Glutamatergic neuron (in vitro differentiated cells): Measurements from ENCODE around the gene SLC12A8. TPM values are rescaled to one million over a fixed set of nuclear protein-coding genes. Genes with fewer than 3 reads are reported as not detected.

ENCODE experiments used
- DNase-seq: peaks from one replicate; pipeline ENCODE4 v3.0.0; 2022
- H3K27ac Mint-ChIP-seq: one replicate; pipeline ENCODE4 v1.8.0; 2020; ENCODE audit warnings: mild to moderate bottlenecking, mixed read lengths, inconsistent platforms; ENCODE audit not compliant: unreplicated experiment
- H3K27me3 Mint-ChIP-seq: one replicate; pipeline ENCODE4 v1.8.0; 2020; ENCODE audit warnings: mild to moderate bottlenecking, moderate library complexity, mixed read lengths, inconsistent platforms; ENCODE audit not compliant: unreplicated experiment
- H3K36me3 Mint-ChIP-seq: one replicate; pipeline ENCODE4 v1.8.0; 2020; ENCODE audit warnings: mild to moderate bottlenecking, mixed read lengths, inconsistent platforms; ENCODE audit not compliant: unreplicated experiment
- H3K4me1 Mint-ChIP-seq: one replicate; pipeline ENCODE4 v1.8.0; 2020; ENCODE audit warnings: mild to moderate bottlenecking, low read depth, mixed read lengths, inconsistent platforms; ENCODE audit not compliant: unreplicated experiment
- H3K4me3 Mint-ChIP-seq: one replicate; pipeline ENCODE4 v1.8.0; 2020; ENCODE audit warnings: mild to moderate bottlenecking, mixed read lengths, inconsistent platforms; ENCODE audit not compliant: unreplicated experiment
- H3K9me3 Mint-ChIP-seq: one replicate; pipeline ENCODE4 v1.8.0; 2020; ENCODE audit warnings: mild to moderate bottlenecking, moderate library complexity, mixed read lengths, inconsistent platforms; ENCODE audit not compliant: unreplicated experiment
- total RNA-seq: library from RNA; stranded (reverse); fragmentation: NEBNext Ultra II Directional; extraction: Animal tissue kit (Norgen Biotek cat#: 25700); gene quantifications from one replicate; pipeline ENCODE4 v1.2.1, GENCODE V29; 2021; ENCODE audit not compliant: unreplicated experiment
- TF ChIP-seq, protein P1 (sequence below): fragments of 200-600 bp; sonication (generic); IDR thresholded peaks from one replicate; pipeline ENCODE4 v1.5.0; 2021; ENCODE audit not compliant: partially characterized antibody, unreplicated experiment

SLC12A8 gene
- total RNA-seq, 1 donor from 2014 or later, result 2.4 TPM

DNA sequence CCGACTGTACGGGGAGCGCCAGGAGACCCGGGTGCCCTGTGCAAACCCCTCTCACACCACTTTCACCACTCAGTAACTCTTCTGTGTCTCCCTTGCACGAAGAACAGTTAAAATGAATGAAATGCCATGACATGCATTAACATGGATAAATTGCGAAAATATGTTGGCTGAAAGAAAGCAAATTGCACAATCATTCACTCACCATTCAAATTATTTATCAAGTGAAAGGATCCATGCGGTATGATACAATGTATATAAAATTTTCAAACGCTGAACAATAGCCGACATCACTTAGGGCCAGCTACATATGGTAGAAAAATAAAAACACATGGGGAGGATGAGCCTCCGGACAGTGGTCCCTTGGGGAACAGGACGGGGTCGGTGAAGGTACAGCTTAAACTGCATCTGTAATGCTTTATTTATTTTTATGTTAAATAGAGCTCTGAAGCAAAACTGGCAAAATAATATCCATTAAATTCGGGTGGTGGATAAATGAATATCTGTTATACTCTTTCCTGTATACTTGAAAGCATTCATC lies 45.9 kb downstream of the SLC12A8 start:
- DNase-seq, result no peak
- H3K9me3 Mint-ChIP-seq, result peaks cover 2% of the 10 kb centered on the region
- H3K4me3 Mint-ChIP-seq, result peak overlapping the region; percentile 32
- peaks cover 13% of the 10 kb centered on the region for H3K4me1 Mint-ChIP-seq
- H3K36me3 Mint-ChIP-seq, result peaks cover 4% of the 10 kb centered on the region
- TF ChIP-seq, protein P1, sequence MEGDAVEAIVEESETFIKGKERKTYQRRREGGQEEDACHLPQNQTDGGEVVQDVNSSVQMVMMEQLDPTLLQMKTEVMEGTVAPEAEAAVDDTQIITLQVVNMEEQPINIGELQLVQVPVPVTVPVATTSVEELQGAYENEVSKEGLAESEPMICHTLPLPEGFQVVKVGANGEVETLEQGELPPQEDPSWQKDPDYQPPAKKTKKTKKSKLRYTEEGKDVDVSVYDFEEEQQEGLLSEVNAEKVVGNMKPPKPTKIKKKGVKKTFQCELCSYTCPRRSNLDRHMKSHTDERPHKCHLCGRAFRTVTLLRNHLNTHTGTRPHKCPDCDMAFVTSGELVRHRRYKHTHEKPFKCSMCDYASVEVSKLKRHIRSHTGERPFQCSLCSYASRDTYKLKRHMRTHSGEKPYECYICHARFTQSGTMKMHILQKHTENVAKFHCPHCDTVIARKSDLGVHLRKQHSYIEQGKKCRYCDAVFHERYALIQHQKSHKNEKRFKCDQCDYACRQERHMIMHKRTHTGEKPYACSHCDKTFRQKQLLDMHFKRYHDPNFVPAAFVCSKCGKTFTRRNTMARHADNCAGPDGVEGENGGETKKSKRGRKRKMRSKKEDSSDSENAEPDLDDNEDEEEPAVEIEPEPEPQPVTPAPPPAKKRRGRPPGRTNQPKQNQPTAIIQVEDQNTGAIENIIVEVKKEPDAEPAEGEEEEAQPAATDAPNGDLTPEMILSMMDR, result no peak
- H3K27ac Mint-ChIP-seq, result no peak overlapping the region
- H3K27me3 Mint-ChIP-seq, result no peaks in the 10 kb centered on the region

GRCh38 chr3:125165948-125166553 lies 46.5 kb downstream of the SLC12A8 start:
- Mint-ChIP-seq H3K4me3 (no peak overlapping the region), H3K4me1 (peaks cover 18% of the 10 kb centered on the region), H3K27ac (no peak overlapping the region), H3K36me3 (peaks cover 4% of the 10 kb centered on the region), H3K27me3 (no peaks in the 10 kb centered on the region), H3K9me3 (peaks cover 2% of the 10 kb centered on the region)
- no peak for DNase-seq
- TF ChIP-seq, protein P1, result no peak

DNA sequence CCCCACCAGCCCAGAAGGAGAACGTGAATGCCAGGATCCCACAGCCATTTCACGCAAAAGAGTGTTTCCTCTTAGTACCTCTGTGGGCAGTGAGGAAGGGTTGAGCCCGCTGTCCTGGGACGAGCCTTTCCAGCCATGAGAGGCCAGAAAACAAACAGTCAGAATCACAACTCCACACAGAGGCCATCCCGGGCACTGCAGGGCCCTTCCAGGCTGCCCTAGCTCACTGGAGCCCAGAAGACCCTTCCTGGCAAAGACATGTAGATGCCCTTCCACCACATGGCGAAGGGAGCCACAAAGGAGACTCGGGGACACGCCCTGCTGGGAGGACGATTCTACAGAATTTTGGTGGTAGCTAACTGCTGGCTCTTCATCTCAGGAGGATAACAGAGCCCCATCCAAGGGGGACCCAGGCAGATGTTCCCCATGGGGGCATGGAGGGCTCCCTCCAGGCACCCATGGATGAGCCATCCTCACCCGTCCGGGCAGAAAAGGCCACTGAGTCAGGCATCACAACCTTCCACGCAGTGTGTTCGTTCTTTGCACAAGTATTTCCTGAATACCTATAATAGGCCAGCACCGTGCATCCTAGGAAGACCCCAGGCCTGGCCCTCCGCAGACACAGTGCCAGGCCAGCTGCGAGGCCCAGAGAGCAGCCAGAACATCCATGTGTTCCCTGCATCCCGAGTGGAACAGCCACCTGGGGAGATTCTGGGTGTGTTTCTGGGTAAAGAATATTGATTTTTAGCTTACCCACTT lies 47.2 kb downstream of the SLC12A8 start:
- TF ChIP-seq, protein P1, result no peak
- H3K36me3 Mint-ChIP-seq, result peaks cover 4% of the 10 kb centered on the region
- peak; percentile 51 for DNase-seq
- peaks cover 2% of the 10 kb centered on the region for H3K27me3 Mint-ChIP-seq
- H3K9me3 Mint-ChIP-seq, result peaks cover 2% of the 10 kb centered on the region
- H3K4me1 Mint-ChIP-seq, result peaks cover 22% of the 10 kb centered on the region
- no peak overlapping the region for H3K27ac Mint-ChIP-seq
- H3K4me3 Mint-ChIP-seq, result no peak overlapping the region

DNA sequence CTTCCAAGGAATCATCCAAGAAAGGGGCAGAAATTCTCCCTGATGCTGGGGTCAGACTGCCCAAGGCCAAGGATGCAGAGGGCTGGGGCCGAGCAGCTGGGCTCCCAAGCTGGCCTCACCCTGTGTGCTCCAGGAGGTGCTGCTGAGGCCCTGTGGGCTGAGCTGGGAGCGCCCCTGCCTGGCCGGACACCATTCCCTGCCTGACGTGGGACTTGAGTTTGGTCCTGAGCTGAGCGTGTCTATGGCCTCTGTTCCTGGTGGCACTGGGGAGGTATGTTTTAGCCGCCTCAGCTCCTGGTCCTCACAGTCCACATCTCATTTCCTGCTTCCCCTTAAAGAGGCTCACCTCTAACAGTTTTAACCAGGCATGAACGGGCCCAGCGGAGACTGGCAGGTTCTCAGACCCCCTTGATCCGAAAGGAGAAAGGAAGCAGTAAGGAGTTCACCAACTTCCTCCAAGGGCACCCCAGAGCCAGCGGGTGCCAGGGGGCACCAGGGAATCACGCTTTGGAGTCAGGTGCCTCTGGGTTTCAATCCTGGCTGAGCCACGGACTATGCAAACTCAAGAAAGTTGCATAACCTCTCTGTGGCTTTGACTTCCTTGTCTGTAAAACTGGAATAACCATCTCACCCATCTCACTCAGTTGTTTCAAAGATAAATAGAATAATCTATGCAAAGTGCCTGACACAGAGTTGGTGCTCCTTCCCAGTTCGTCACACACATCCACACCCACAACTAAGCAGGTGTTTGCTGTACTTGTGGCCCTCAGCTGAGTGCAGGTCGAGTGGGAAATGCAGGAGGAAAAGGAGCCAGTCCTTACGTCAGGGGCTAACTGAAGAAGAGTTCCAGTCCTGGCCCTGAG lies 48.6 kb downstream of the SLC12A8 start:
- Mint-ChIP-seq H3K36me3 (peaks cover 4% of the 10 kb centered on the region), H3K4me3 (no peak overlapping the region), H3K4me1 (peaks cover 22% of the 10 kb centered on the region), H3K27ac (no peak overlapping the region), H3K27me3 (peaks cover 2% of the 10 kb centered on the region), H3K9me3 (peaks cover 2% of the 10 kb centered on the region)
- TF ChIP-seq, protein P1, result no peak
- DNase-seq, result no peak
